Testis (tissue), 3 donors: ENCODE measurements around the gene IQCN. TPM values are rescaled to one million over a fixed set of nuclear protein-coding genes. Genes with fewer than 3 reads are reported as not detected.

ENCODE experiments used
- DNase-seq: peaks from one replicate; pipeline ENCODE4 v3.0.0-alpha.2; 2019
- H3K27ac ChIP-seq, 2 donors: fragments of 200-600 bp; sonication (generic); one replicate each; pipeline ENCODE4 v1.5.1; 2019
- H3K27me3 ChIP-seq: fragments of 200-600 bp; sonication (generic); one replicate; pipeline ENCODE4 v1.5.1; 2019
- H3K36me3 ChIP-seq: fragments of 200-600 bp; sonication (generic); one replicate; pipeline ENCODE4 v1.5.1; 2017; ENCODE audit warnings: low read depth; ENCODE audit errors: missing control alignments
- H3K4me1 ChIP-seq: fragments of 200-600 bp; sonication (generic); one replicate; pipeline ENCODE4 v1.5.1; 2019
- H3K4me3 ChIP-seq, 2 donors: fragments of 200-600 bp; sonication (generic); one replicate each; pipeline ENCODE4 v1.5.1; 2017 to 2019
- H3K9me3 ChIP-seq: fragments of 200-600 bp; sonication (generic); one replicate; pipeline ENCODE4 v1.5.1; 2017
- CTCF ChIP-seq, 3 experiments: fragments of 450-650 bp in 2 of 3; fragments of 200-600 bp in 1 of 3; sonication (generic) in 1 of 3; IDR thresholded peaks; one replicate each; pipeline ENCODE4 v1.5.1; 2016 to 2019; ENCODE audit warnings: antibody characterized with exemption in 3 of 3, mild to moderate bottlenecking in 2 of 3, moderate library complexity in 1 of 3
- POLR2A ChIP-seq: fragments of 450-650 bp; IDR thresholded peaks from one replicate; pipeline ENCODE4 v1.6.1; 2017; ENCODE audit warnings: antibody characterized with exemption, mild to moderate bottlenecking, moderate library complexity
- WGBS, 2 donors: methylation state at CpG; one replicate each; pipeline ENCODE4 v1.1.5; 2018; 5-methylcytosine and 5-hydroxymethylcytosine counted together
- intact Hi-C: fragments of 100-400 bp; cut with DNase I; formaldehyde crosslinking; loops from one replicate; pipeline ENCODE4 v1.15.1; 2023; ENCODE audit warnings: low total_unique reads
- polyA plus RNA-seq: library from polyadenylated mRNA; stranded (reverse); fragments of 350-450 nt; fragmentation: Illumina TruSeq; extraction: RNeasy Lipid Tissue Mini Kit (QIAGEN cat#74804); gene quantifications from one replicate; pipeline ENCODE4 v1.2.3, GENCODE V29; 2014; ENCODE audit warnings: low read depth, low replicate concordance; ENCODE audit not compliant: insufficient read depth
- total RNA-seq, 2 donors: library from RNA; depleted of rRNA; stranded (reverse); fragments of >200 nt; gene quantifications; one replicate each; pipeline ENCODE4 v1.2.3, GENCODE V29; 2016

IQCN gene
- total and polyA plus RNA-seq, 3 donors from 2014 or later: 30.1 to 88.1 (median 62.3) TPM

GRCh38 chr19:18282788-18283141, 8.5 kb upstream of the IQCN start:
- 29 to 44% methylated on average over 4 of the region's 4 CpGs for WGBS, 2 donors
- no peak for DNase-seq

GRCh38 chr19:18282021-18282787, 8.0 kb upstream of the IQCN start:
- Histone ChIP-seq H3K9me3 (no peaks in the 10 kb centered on the region), H3K27me3 (no peaks in the 10 kb centered on the region), H3K36me3 (no peaks in the 10 kb centered on the region), H3K27ac (peak overlapping the region; percentile 99), H3K4me1 (peaks cover 39% of the 10 kb centered on the region), H3K4me3 (peak overlapping the region; percentile 56 to 69)
- DNase-seq: no peak
- TF ChIP-seq POLR2A: no peak
- no peak for TF ChIP-seq CTCF (IDR thresholded peaks at IDR 0.05)
- intact Hi-C loops: no loop called here
- 1 to 5% methylated on average over 11 to 25 of the region's 27 CpGs for WGBS, 2 donors

More at GRCh38 chr19:18282788-18283141, 8.5 kb upstream of the IQCN start:
- Histone ChIP-seq H3K27me3 (no peaks in the 10 kb centered on the region), H3K9me3 (no peaks in the 10 kb centered on the region), H3K27ac (peak overlapping the region; percentile 99), H3K4me1 (peaks cover 39% of the 10 kb centered on the region), H3K36me3 (no peaks in the 10 kb centered on the region), H3K4me3 (peak overlapping the region in 1 of 2 donors; percentile 69)
- no peak for TF ChIP-seq CTCF (IDR thresholded peaks at IDR 0.05)
- TF ChIP-seq POLR2A: no peak
- intact Hi-C loops: no loop called here

GRCh38 chr19:18281082-18282020, 7.1 kb upstream of the IQCN start, which contains the start of gene JUND:
JUND (minus strand) TSS chr19:18281622; CDS start chr19:18281484, 138 bp downstream.
- peak; percentile 97 for TF ChIP-seq POLR2A
- TF ChIP-seq CTCF (IDR thresholded peaks at IDR 0.05): peak in 1 of 3 experiments; percentile 24
- H3K4me1 ChIP-seq: peaks cover 33% of the 10 kb centered on the region
- intact Hi-C loops: no loop called here

GRCh38 chr19:18280247-18281081, 6.2 kb upstream of the IQCN start:
- 0 to 1% methylated on average over 2 to 58 of the region's 111 CpGs for WGBS, 2 donors
- intact Hi-C loops: no loop called here
- peak overlapping the region; percentile 92 to 95 for H3K4me3 ChIP-seq
- H3K36me3 ChIP-seq: no peaks in the 10 kb centered on the region
- peak; percentile 75 for DNase-seq
- no peak for TF ChIP-seq CTCF (IDR thresholded peaks at IDR 0.05)
- TF ChIP-seq POLR2A: peak; percentile 64
- peaks cover 31% of the 10 kb centered on the region for H3K4me1 ChIP-seq
- H3K27ac ChIP-seq: peak overlapping the region; percentile 99 to 100
- no peaks in the 10 kb centered on the region for H3K9me3 ChIP-seq
- no peaks in the 10 kb centered on the region for H3K27me3 ChIP-seq

More at GRCh38 chr19:18281082-18282020, 7.1 kb upstream of the IQCN start, which contains the start of gene JUND:
- Histone ChIP-seq H3K27me3 (no peaks in the 10 kb centered on the region), H3K36me3 (no peaks in the 10 kb centered on the region), H3K4me3 (peak within 1 kb of the TSS; percentile 92 to 95), H3K27ac (peak within 1 kb of the TSS; percentile 99 to 100), H3K9me3 (no peaks in the 10 kb centered on the region)
- DNase-seq: peak; percentile 96
- WGBS, 2 donors: 0% methylated on average over 45 of the region's 138 CpGs; no CpG with 5 or more reads in 1 of the 2 donors
